Measurements from ENCODE around the gene CEPT1. TPM values are rescaled to one million over a fixed set of nuclear protein-coding genes. Genes with fewer than 3 reads are reported as not detected.

Gene CEPT1
- total and polyA plus RNA-seq, 2 of the 4 experiments (the other 2 are of a cell fraction), result 13.3 to 27.4 TPM

DNA sequence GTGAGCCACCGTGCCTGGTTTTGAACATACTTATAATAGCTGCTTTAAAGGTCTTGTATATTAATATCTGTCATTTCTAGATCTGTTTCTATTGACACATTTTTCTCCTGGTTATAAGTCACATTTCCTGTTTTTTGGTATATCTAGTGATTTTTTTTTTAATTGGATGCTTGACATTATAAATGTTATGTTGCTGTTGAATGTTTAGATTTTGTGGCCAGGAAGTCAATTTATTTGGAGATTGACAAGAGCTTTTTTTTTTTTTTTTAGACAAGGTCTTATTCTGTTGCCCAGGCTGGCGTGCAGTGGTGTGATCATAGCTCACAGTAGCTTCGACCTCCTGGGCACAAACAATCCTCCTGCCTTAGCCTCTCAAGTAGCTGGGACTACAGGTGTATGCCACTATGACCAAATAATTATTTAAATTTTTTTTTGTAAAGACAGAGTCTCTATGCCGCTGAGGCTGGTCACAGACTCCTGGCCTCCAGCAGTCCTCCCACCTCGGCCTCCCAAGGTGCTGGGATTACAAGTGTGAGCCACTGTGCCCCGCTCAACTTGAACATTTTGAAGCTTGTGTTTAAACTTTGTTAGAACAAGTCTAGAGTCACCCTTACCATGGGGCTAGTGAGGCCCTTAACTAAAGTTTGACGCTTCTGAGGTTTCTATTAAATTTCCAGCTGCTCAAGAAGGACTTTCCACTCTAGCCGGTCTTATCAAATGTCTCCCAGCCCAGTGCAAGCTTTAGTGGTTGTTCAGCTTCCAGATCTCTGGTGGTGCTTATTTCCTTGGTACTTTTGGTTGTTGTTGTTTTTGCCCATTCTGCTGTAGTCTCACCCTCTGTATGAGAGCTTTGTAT is 78.9 kb downstream of the CEPT1 start (continued):
- no peak for TF ChIP-seq RAD21 (IDR thresholded peaks at IDR 0.05; ENCODE audit: low read length)

DNA sequence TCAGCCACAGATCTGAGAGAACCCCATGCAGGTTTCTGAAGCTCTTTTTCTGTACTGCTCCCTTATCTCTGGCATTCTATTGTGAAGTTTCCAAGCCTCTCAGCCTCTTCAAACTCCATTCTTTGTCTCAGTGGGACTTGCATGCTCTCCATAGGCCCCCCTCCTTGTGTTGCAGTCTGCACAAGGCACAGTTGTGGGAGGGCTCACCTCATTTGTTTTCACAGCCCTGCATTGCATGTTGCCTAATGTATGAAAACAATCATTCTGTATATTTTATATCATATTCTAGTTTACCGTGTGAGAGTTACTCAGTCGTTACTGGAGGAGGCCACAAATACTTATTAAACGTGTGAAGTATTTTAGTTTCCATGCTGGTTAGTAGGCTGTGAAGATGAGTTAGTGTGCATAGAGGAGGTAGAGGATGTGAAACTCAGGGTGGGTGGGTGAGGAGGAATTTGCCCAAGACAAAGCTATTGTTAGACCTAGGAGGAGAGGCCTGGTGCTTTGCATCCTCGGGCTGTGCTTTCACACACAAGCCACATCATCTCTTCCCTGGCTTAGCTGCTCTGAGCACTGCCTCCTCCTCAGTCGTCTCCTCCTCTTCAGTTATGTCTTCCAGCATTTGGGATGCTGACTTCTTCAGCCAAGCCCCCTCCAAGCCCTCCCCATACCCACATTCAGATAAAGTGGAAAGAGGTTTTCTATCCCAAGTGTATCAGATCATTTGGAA is 79.7 kb downstream of the CEPT1 start:
- no peak overlapping the region for H4K91ac ChIP-seq (ENCODE audit: insufficient read depth, low read depth, low read length)
- TF ChIP-seq, protein P1, sequence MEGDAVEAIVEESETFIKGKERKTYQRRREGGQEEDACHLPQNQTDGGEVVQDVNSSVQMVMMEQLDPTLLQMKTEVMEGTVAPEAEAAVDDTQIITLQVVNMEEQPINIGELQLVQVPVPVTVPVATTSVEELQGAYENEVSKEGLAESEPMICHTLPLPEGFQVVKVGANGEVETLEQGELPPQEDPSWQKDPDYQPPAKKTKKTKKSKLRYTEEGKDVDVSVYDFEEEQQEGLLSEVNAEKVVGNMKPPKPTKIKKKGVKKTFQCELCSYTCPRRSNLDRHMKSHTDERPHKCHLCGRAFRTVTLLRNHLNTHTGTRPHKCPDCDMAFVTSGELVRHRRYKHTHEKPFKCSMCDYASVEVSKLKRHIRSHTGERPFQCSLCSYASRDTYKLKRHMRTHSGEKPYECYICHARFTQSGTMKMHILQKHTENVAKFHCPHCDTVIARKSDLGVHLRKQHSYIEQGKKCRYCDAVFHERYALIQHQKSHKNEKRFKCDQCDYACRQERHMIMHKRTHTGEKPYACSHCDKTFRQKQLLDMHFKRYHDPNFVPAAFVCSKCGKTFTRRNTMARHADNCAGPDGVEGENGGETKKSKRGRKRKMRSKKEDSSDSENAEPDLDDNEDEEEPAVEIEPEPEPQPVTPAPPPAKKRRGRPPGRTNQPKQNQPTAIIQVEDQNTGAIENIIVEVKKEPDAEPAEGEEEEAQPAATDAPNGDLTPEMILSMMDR (conservative IDR thresholded peaks at IDR 0.05; ENCODE audit: low read depth, low read length), result no peak
- TF ChIP-seq FOS (IDR thresholded peaks at IDR 0.05; ENCODE audit: low read depth, low read length), result no peak
- TF ChIP-seq, protein P2, sequence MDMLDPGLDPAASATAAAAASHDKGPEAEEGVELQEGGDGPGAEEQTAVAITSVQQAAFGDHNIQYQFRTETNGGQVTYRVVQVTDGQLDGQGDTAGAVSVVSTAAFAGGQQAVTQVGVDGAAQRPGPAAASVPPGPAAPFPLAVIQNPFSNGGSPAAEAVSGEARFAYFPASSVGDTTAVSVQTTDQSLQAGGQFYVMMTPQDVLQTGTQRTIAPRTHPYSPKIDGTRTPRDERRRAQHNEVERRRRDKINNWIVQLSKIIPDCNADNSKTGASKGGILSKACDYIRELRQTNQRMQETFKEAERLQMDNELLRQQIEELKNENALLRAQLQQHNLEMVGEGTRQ (IDR thresholded peaks at IDR 0.05; ENCODE audit: low read depth, low read length), result no peak
- H3K9me1 ChIP-seq (ENCODE audit: insufficient read depth, low read length), result no peaks in the 10 kb centered on the region
- no CpG with 5 or more reads among the region's 5 CpGs for WGBS, 2 experiments (ENCODE audit: extremely low coverage in 2 of 2, insufficient read length in 1 of 2)
- no peaks in the 10 kb centered on the region for H4K20me1 ChIP-seq (ENCODE audit: insufficient read depth, low read length)
- H3K4me1 ChIP-seq (ENCODE audit: control insufficient read depth, insufficient read depth, low read length), result peaks cover 3% of the 10 kb centered on the region; the same call in 1 of the 2 replicates
- dilution Hi-C loops (cut with HindIII; ENCODE audit: low sequenced_read_pairs, unreplicated experiment) (no loop called here), intact Hi-C loops (cut with micrococcal nuclease) (loop anchor here (5.0 to 10.0 kb wide), 2 partner anchors 185 to 548 kb away; no protein-coding TSS in a partner anchor), in situ Hi-C loops (cut with MboI; ENCODE audit: low sequenced_read_pairs) (loop anchor here (5.0 to 10.0 kb wide), 4 partner anchors 115 to 545 kb away; no protein-coding TSS in a partner anchor)
- DNase-seq (no peak), ATAC-seq (ENCODE audit: low read depth) (no peak)
- H3K14ac ChIP-seq (replicated peaks; ENCODE audit: low read depth, low read length), result no peak overlapping the region
- POLR2A ChIA-PET (ENCODE audit: unreplicated experiment), result interaction anchor here (0.5 kb wide), 1 partner anchor 10 kb away, joined by 5 read pairs; no protein-coding TSS in a partner anchor
- H3K56ac ChIP-seq (ENCODE audit: extremely low read depth, insufficient read depth, low read length), result no peak overlapping the region
- H3K9ac ChIP-seq (ENCODE audit: low read depth, low read length), result no peak overlapping the region
- H4K5ac ChIP-seq (ENCODE audit: low read depth, low read length), result no peak overlapping the region
- H2AK9ac ChIP-seq (replicated peaks; ENCODE audit: low read depth, low read length, poor library complexity), result no peak overlapping the region
- H3K23ac ChIP-seq (ENCODE audit: low read depth, low read length), result no peak overlapping the region
- H3K9me3 ChIP-seq (ENCODE audit: control insufficient read depth, insufficient read depth, low read length), result no peaks in the 10 kb centered on the region
- H2BK120ac ChIP-seq (ENCODE audit: low read depth, low read length), result no peak overlapping the region
- H2AK5ac ChIP-seq (ENCODE audit: low read depth, low read length), result no peak overlapping the region
- H3K27me3 ChIP-seq (ENCODE audit: control insufficient read depth, insufficient read depth, low read length), result no peaks in the 10 kb centered on the region
- no peak overlapping the region for H4K8ac ChIP-seq (ENCODE audit: low read depth in 2 of 2, low read length in 2 of 2)
- H3K36me3 ChIP-seq (ENCODE audit: control insufficient read depth, insufficient read depth, low read length), result no peaks in the 10 kb centered on the region
- no peaks in the 10 kb centered on the region for H3K79me1 ChIP-seq (ENCODE audit: low read depth in 1 of 2, low read length in 2 of 2)
- H3K4ac ChIP-seq (ENCODE audit: low read depth, low read length), result no peak overlapping the region
- BruUV-seq (replicated peaks), result no TSS peak
- no peak overlapping the region for H2BK20ac ChIP-seq (ENCODE audit: low read depth, low read length)
- no peak overlapping the region for H2AFZ ChIP-seq (replicated peaks; ENCODE audit: low read length, poor library complexity)
- H2BK5ac ChIP-seq (ENCODE audit: low read depth, low read length, poor library complexity, severe bottlenecking), result no peak overlapping the region
- CTCF ChIA-PET, result interaction anchor here (0.7 kb wide), 1 partner anchor 34 kb away, joined by 3 read pairs; no protein-coding TSS in a partner anchor
- no peak overlapping the region for H3K4me3 ChIP-seq (ENCODE audit: insufficient read depth, low read depth, low read length)
- H3K4me2 ChIP-seq (ENCODE audit: low read depth, low read length), result no peak overlapping the region
- no peak overlapping the region for H3K18ac ChIP-seq (ENCODE audit: low read depth, low read length)
- H2BK15ac ChIP-seq (ENCODE audit: low read depth, low read length), result no peak overlapping the region
- H3K27ac ChIP-seq (ENCODE audit: insufficient read depth, low read length), result no peak overlapping the region

All from IMR-90 (cell line).